Mammary epithelial cell (primary cell): Measurements from ENCODE around the gene OR56A1.

Experiments used
- CTCF ChIP-seq, 2 donors: IDR thresholded peaks in 1 of 2; conservative IDR thresholded peaks in 1 of 2; 2 replicates each; pipeline ENCODE4 v1.5.1; 2011 to 2012; ENCODE audit warnings: inconsistent platforms in 2 of 2, low read length in 2 of 2, mild to moderate bottlenecking in 2 of 2, control low read depth in 1 of 2, low read depth in 1 of 2; ENCODE audit not compliant: insufficient read depth in 1 of 2; ENCODE audit errors: extremely low read depth in 1 of 2
- EZH2 ChIP-seq: IDR thresholded peaks from 2 replicates; pipeline ENCODE4 v1.6.1; 2012; ENCODE audit warnings: low read length, inconsistent platforms, borderline replicate concordance

GRCh38 chr11:6067502-6067901, 36.9 kb upstream of the OR56A1 start:
- TF ChIP-seq CTCF (conservative IDR thresholded peaks at IDR 0.05 in 1 of 2, IDR thresholded peaks at IDR 0.05 in 1 of 2; ENCODE audit: extremely low read depth in 1 of 2, insufficient read depth in 1 of 2, low read depth in 1 of 2, low read length in 2 of 2) (no peak), EZH2 (no peak)
